ENCODE measurements around the gene CD14. TPM values are rescaled to one million over a fixed set of nuclear protein-coding genes. Genes with fewer than 3 reads are reported as not detected.

The CD14 gene
- total RNA-seq, 1 experiment from 2014 or later, result 0.63 TPM

- CTCF ChIA-PET, result no interaction called here
- Mint-ChIP-seq H3K36me3 (peaks cover 29% of the 10 kb centered on the region), H3K4me3 (no peak overlapping the region), H3K9me3 (peaks cover 40% of the 10 kb centered on the region), H3K27ac (no peak overlapping the region), H3K27me3 (ENCODE audit: low read depth) (peaks cover 43% of the 10 kb centered on the region), H3K4me1 (no peaks in the 10 kb centered on the region)
- DNase-seq (ENCODE audit: low spot score), result no peak
- POLR2A ChIA-PET, result no interaction called here
- TF ChIP-seq NFYB (CRISPR knock-in tag; conservative IDR thresholded peaks at IDR 0.05; ENCODE audit: low read depth) (no peak), ZNF219 (CRISPR knock-in tag; IDR thresholded peaks at IDR 0.05; ENCODE audit: borderline replicate concordance) (no peak), ZNF138 (CRISPR knock-in tag; conservative IDR thresholded peaks at IDR 0.05) (no peak), GRHL2 (CRISPR knock-in tag; IDR thresholded peaks at IDR 0.05; ENCODE audit: insufficient replicate concordance, severe bottlenecking) (no peak), TP53 (CRISPR knock-in tag; IDR thresholded peaks at IDR 0.05) (no peak), TCF7 (CRISPR knock-in tag; IDR thresholded peaks at IDR 0.05; ENCODE audit: low read depth) (no peak), ZNF396 (CRISPR knock-in tag; IDR thresholded peaks at IDR 0.05; ENCODE audit: borderline replicate concordance) (no peak), RELA (CRISPR knock-in tag; IDR thresholded peaks at IDR 0.05; ENCODE audit: borderline replicate concordance) (no peak), NR1H2 (CRISPR knock-in tag; IDR thresholded peaks at IDR 0.05) (no peak), NFATC4 (CRISPR knock-in tag; IDR thresholded peaks at IDR 0.05) (no peak), ATF3 (CRISPR knock-in tag; conservative IDR thresholded peaks at IDR 0.05) (no peak), IRF1 (CRISPR knock-in tag; IDR thresholded peaks at IDR 0.05) (no peak), ZSCAN18 (CRISPR knock-in tag; IDR thresholded peaks at IDR 0.05) (no peak), FOXJ3 (CRISPR knock-in tag; IDR thresholded peaks at IDR 0.05; ENCODE audit: borderline replicate concordance) (no peak), AFF4 (CRISPR knock-in tag; IDR thresholded peaks at IDR 0.05; ENCODE audit: borderline replicate concordance) (no peak), CDX4 (CRISPR knock-in tag; IDR thresholded peaks at IDR 0.05; ENCODE audit: borderline replicate concordance) (no peak), FOXK1 (CRISPR knock-in tag; IDR thresholded peaks at IDR 0.05) (no peak)
- no peak for ATAC-seq
These were observed 1.9 kb downstream of the CD14 start for GRCh38 chr5:140631036-140631417.

DNA sequence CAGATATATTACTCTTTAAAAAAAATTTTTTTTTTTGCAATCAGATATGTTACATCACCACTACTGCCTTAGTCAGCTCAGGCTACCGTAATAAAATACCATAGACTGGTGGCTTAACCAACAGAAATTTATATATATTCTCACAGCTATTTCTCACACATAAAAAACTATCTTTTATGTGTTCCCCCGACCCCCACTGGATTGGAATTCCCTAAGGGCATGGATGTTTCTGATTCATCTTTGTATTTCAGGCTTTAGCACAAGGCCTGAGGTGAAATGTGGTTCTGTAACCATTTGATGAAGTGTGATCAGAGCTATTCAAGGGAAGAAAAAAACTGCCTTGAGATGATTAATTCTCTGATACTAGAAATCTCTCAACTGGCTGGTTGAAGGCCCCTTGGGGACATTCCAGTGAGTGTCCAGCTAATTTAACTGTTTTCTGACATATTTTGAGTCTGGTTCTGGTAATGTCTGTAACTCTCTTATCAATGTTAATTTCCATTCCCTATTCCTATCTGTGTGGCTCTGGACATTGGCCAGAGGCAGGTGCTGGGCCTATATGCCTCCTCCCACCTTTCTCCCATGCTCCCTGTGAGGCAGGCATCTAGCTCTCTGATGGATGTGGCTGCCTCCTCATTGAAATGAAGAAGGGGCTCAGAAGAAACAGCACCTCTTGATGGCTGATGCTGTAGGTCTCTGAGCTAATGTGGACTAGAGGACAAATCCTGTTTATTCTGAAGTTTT is 2.5 kb downstream of the CD14 start:
- H3K27ac Mint-ChIP-seq, result no peak overlapping the region
- no peaks in the 10 kb centered on the region for H3K4me1 Mint-ChIP-seq
- no peak overlapping the region for H3K4me3 Mint-ChIP-seq
- peaks cover 46% of the 10 kb centered on the region for H3K9me3 Mint-ChIP-seq
- ChIA-PET CTCF (no interaction called here), POLR2A (no interaction called here)
- TF ChIP-seq ATF1 (CRISPR knock-in tag; IDR thresholded peaks at IDR 0.05), result no peak
- no peak for TF ChIP-seq ZNF671 (CRISPR knock-in tag; IDR thresholded peaks at IDR 0.05)
- TF ChIP-seq, protein P1, sequence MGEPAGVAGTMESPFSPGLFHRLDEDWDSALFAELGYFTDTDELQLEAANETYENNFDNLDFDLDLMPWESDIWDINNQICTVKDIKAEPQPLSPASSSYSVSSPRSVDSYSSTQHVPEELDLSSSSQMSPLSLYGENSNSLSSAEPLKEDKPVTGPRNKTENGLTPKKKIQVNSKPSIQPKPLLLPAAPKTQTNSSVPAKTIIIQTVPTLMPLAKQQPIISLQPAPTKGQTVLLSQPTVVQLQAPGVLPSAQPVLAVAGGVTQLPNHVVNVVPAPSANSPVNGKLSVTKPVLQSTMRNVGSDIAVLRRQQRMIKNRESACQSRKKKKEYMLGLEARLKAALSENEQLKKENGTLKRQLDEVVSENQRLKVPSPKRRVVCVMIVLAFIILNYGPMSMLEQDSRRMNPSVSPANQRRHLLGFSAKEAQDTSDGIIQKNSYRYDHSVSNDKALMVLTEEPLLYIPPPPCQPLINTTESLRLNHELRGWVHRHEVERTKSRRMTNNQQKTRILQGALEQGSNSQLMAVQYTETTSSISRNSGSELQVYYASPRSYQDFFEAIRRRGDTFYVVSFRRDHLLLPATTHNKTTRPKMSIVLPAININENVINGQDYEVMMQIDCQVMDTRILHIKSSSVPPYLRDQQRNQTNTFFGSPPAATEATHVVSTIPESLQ (CRISPR knock-in tag; IDR thresholded peaks at IDR 0.05), result no peak
- TF ChIP-seq TCF7 (CRISPR knock-in tag; IDR thresholded peaks at IDR 0.05; ENCODE audit: low read depth), result no peak
- TF ChIP-seq, protein P2, sequence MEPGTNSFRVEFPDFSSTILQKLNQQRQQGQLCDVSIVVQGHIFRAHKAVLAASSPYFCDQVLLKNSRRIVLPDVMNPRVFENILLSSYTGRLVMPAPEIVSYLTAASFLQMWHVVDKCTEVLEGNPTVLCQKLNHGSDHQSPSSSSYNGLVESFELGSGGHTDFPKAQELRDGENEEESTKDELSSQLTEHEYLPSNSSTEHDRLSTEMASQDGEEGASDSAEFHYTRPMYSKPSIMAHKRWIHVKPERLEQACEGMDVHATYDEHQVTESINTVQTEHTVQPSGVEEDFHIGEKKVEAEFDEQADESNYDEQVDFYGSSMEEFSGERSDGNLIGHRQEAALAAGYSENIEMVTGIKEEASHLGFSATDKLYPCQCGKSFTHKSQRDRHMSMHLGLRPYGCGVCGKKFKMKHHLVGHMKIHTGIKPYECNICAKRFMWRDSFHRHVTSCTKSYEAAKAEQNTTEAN (CRISPR knock-in tag; IDR thresholded peaks at IDR 0.05), result no peak
- no peak for TF ChIP-seq NR1H2 (CRISPR knock-in tag; IDR thresholded peaks at IDR 0.05)
- H3K27me3 Mint-ChIP-seq (ENCODE audit: low read depth), result peaks cover 47% of the 10 kb centered on the region
- peaks cover 32% of the 10 kb centered on the region for H3K36me3 Mint-ChIP-seq
- ATAC-seq (no peak), DNase-seq (ENCODE audit: low spot score) (no peak)

Measured in WTC11 (cell line).